Liver (tissue), 9 donors: ENCODE results near the gene BGN. TPM values are rescaled to one million over a fixed set of nuclear protein-coding genes. Genes with fewer than 3 reads are reported as not detected.

ENCODE experiments used
- DNase-seq: peaks from one replicate; pipeline ENCODE4 v3.0.0-alpha.2; 2017; ENCODE audit warnings: low spot score
- H3K27ac ChIP-seq, 2 donors: one replicate each; pipeline ENCODE4 v1.7.0; 2013; ENCODE audit warnings: inconsistent platforms in 2 of 2, low read length in 2 of 2, control low read depth in 1 of 2, low read depth in 1 of 2, mild to moderate bottlenecking in 1 of 2
- H3K27me3 ChIP-seq, 4 donors: one replicate each; pipeline versions ENCODE4 v1.6.1 to v1.7.0; 2013; ENCODE audit warnings: low read length in 3 of 4, inconsistent platforms in 1 of 4, mild to moderate bottlenecking in 1 of 4, moderate library complexity in 1 of 4; ENCODE audit not compliant: control insufficient read depth in 4 of 4, insufficient read depth in 4 of 4
- H3K36me3 ChIP-seq, 4 donors: one replicate each; pipeline versions ENCODE4 v1.6.1 to v1.7.0; 2013; ENCODE audit warnings: low read length in 3 of 4, mild to moderate bottlenecking in 3 of 4, low read depth in 1 of 4, moderate library complexity in 1 of 4; ENCODE audit not compliant: control insufficient read depth in 4 of 4, insufficient read depth in 3 of 4
- H3K4me1 ChIP-seq, 4 donors: one replicate each; pipeline versions ENCODE4 v1.6.1 to v1.7.0; 2013; ENCODE audit warnings: low read length in 3 of 4, mild to moderate bottlenecking in 3 of 4, moderate library complexity in 1 of 4; ENCODE audit not compliant: control insufficient read depth in 4 of 4, insufficient read depth in 4 of 4
- H3K4me3 ChIP-seq, 3 donors: one replicate each; pipeline versions ENCODE4 v1.6.1 to v1.7.0; 2013; ENCODE audit warnings: low read length in 3 of 3, control low read depth in 1 of 3, low read depth in 1 of 3, mild to moderate bottlenecking in 1 of 3
- H3K9ac ChIP-seq, 2 donors: one replicate each; pipeline ENCODE4 v1.7.0; 2013; ENCODE audit warnings: low read length in 2 of 2, mild to moderate bottlenecking in 2 of 2, moderate library complexity in 2 of 2, control low read depth in 1 of 2, low read depth in 1 of 2
- H3K9me3 ChIP-seq, 4 donors: one replicate each; pipeline versions ENCODE4 v1.6.1 to v1.7.0; 2013; ENCODE audit warnings: low read length in 3 of 4; ENCODE audit not compliant: control insufficient read depth in 4 of 4
- ATF3 ChIP-seq: IDR thresholded peaks from 2 replicates; pipeline ENCODE4 v1.6.1; 2016; ENCODE audit warnings: antibody characterized with exemption
- CTCF ChIP-seq: fragments of 150-350 bp; IDR thresholded peaks from 2 replicates; pipeline ENCODE4 v1.5.1; 2017; ENCODE audit warnings: improper control_type of control experiment, low read depth, low read length; ENCODE audit not compliant: missing input control
- EGR1 ChIP-seq, 2 donors: IDR thresholded peaks; 2 replicates each; pipeline ENCODE4 v1.6.1; 2016 to 2018; ENCODE audit warnings: antibody characterized with exemption in 2 of 2, low read depth in 2 of 2
- FOXA2 ChIP-seq: IDR thresholded peaks from 2 replicates; pipeline ENCODE4 v1.6.1; 2016; ENCODE audit warnings: antibody characterized with exemption
- GABPA ChIP-seq, 2 donors: IDR thresholded peaks in 1 of 2; conservative IDR thresholded peaks in 1 of 2; 2 replicates each; pipeline ENCODE4 v1.6.1; 2016; ENCODE audit warnings: antibody characterized with exemption in 2 of 2, mild to moderate bottlenecking in 1 of 2, moderate library complexity in 1 of 2
- HNF4A ChIP-seq, 2 donors: conservative IDR thresholded peaks; 2 replicates each; pipeline ENCODE4 v1.6.1; 2016; ENCODE audit warnings: antibody characterized with exemption in 2 of 2, mild to moderate bottlenecking in 2 of 2
- JUND ChIP-seq, 2 donors: IDR thresholded peaks; 2 replicates each; pipeline ENCODE4 v1.6.1; 2016; ENCODE audit warnings: antibody characterized with exemption in 2 of 2
- MAX ChIP-seq: IDR thresholded peaks from 2 replicates; pipeline ENCODE4 v1.6.1; 2016; ENCODE audit warnings: antibody characterized with exemption
- NR2F2 ChIP-seq: IDR thresholded peaks from 2 replicates; pipeline ENCODE4 v1.6.1; 2016; ENCODE audit warnings: antibody characterized with exemption
- RAD21 ChIP-seq, 2 donors: IDR thresholded peaks; 2 replicates each; pipeline ENCODE4 v1.6.1; 2016; ENCODE audit warnings: antibody characterized with exemption in 2 of 2, mild to moderate bottlenecking in 2 of 2
- RXRA ChIP-seq, 2 donors: IDR thresholded peaks; 2 replicates each; pipeline ENCODE4 v1.6.1; 2017 to 2018; ENCODE audit warnings: antibody characterized with exemption in 2 of 2, mild to moderate bottlenecking in 1 of 2
- SP1 ChIP-seq: IDR thresholded peaks from 2 replicates; pipeline ENCODE4 v1.6.1; 2018; ENCODE audit warnings: antibody characterized with exemption, mild to moderate bottlenecking
- TAF1 ChIP-seq: conservative IDR thresholded peaks from 2 replicates; pipeline ENCODE4 v1.6.1; 2016; ENCODE audit warnings: antibody characterized with exemption, mild to moderate bottlenecking
- YY1 ChIP-seq: IDR thresholded peaks from 2 replicates; pipeline ENCODE4 v1.6.1; 2016; ENCODE audit warnings: antibody characterized with exemption, mild to moderate bottlenecking
- ZBTB33 ChIP-seq: IDR thresholded peaks from 2 replicates; pipeline ENCODE4 v1.6.1; 2016; ENCODE audit warnings: antibody characterized with exemption
- WGBS: extraction: QIAGEN DNeasy Blood & Tissue Kit; methylation state at CpG from one replicate; pipeline ENCODE4 v1.1.7; 2013; 5-methylcytosine and 5-hydroxymethylcytosine counted together
- polyA plus RNA-seq, 2 donors: library from polyadenylated mRNA; stranded (reverse) in 1 of 2; unstranded in 1 of 2; fragments of 200-250 nt in 1 of 2; fragments of >200 nt in 1 of 2; fragmentation: Nextera tagmentation in 1 of 2; extraction: Ambion mirVana in 1 of 2; gene quantifications; one replicate each; pipeline versions ENCODE4 v1.2.1 to v1.2.3, GENCODE V29; 2013 to 2015
- total RNA-seq, 2 donors: library from RNA; depleted of rRNA; stranded (reverse); fragments of >200 nt; gene quantifications; one replicate each; pipeline ENCODE4 v1.2.3, GENCODE V29; 2014
- donor health status: healthy.
- donor health status: healthy.
- donor health status: healthy.
- donor health status: healthy.
- donor health status: healthy.

Gene BGN
- total and polyA plus RNA-seq, 4 donors = 11.7 to 131 (median 44.8) TPM

GRCh38 chrX:153481043-153481442 lies 13.7 kb upstream of the BGN start (continued):
- TF ChIP-seq MAX (no peak), ATF3 (no peak), SP1 (no peak), GABPA (IDR thresholded peaks at IDR 0.05 in 1 of 2, conservative IDR thresholded peaks at IDR 0.05 in 1 of 2) (no peak), HNF4A (conservative IDR thresholded peaks at IDR 0.05) (no peak), JUND (IDR thresholded peaks at IDR 0.05) (no peak)

- Histone ChIP-seq H3K27me3 (no peaks in the 10 kb centered on the region), H3K9ac (no peak overlapping the region), H3K27ac (no peak overlapping the region), H3K36me3 (no peaks in the 10 kb centered on the region), H3K4me1 (no peaks in the 10 kb centered on the region), H3K4me3 (no peak overlapping the region), H3K9me3 (no peaks in the 10 kb centered on the region)
- TF ChIP-seq CTCF (no peak), MAX (no peak), TAF1 (no peak), SP1 (no peak), RXRA (IDR thresholded peaks at IDR 0.05) (no peak), ATF3 (no peak), RAD21 (IDR thresholded peaks at IDR 0.05) (no peak), YY1 (no peak), ZBTB33 (no peak), EGR1 (IDR thresholded peaks at IDR 0.05; ENCODE audit: low read depth in 2 of 2) (no peak), NR2F2 (no peak), FOXA2 (no peak)
- 92% methylated on average over 23 of the region's 23 CpGs for WGBS
- DNase-seq = no peak
These were observed 12.3 kb upstream of the BGN start for GRCh38 chrX:153482376-153483015.
